Brain microvascular endothelial cell (primary cell): ENCODE results near the gene DPYSL5.

Source experiments
- DNase-seq: peaks from one replicate; pipeline ENCODE4 v3.0.0-alpha.2; 2020
- H3K27ac ChIP-seq: fragments of 250-450 bp; sonication (Bioruptor Pico); 2 replicates; pipeline ENCODE4 v1.5.1; 2020; ENCODE audit warnings: mild to moderate bottlenecking, moderate library complexity
- H3K27me3 ChIP-seq: fragments of 250-450 bp; sonication (Bioruptor Pico); replicated peaks from 2 replicates; pipeline ENCODE4 v1.5.1; 2020; ENCODE audit warnings: mild to moderate bottlenecking
- H3K36me3 ChIP-seq: fragments of 250-450 bp; sonication (Bioruptor Pico); replicated peaks from 2 replicates; pipeline ENCODE4 v1.5.1; 2020; ENCODE audit warnings: mild to moderate bottlenecking
- H3K4me3 ChIP-seq: 2 replicates; pipeline ENCODE4 v1.5.1; 2011; ENCODE audit warnings: low read depth, mild to moderate bottlenecking, control low read depth, low read length, moderate library complexity
- in situ Hi-C: cut with HindIII; loops from 2 replicates; pipeline ENCODE4 v1.10.0; 2017; ENCODE audit warnings: low sequenced_read_pairs, low pct_ligation_motif_present
- TF ChIP-seq, protein P1 (sequence below): IDR thresholded peaks from 2 replicates; pipeline ENCODE4 v1.5.1; 2011; ENCODE audit warnings: low read depth, mild to moderate bottlenecking, moderate library complexity, low read length, control low read depth, inconsistent platforms; ENCODE audit errors: missing control alignments

DPYSL5 gene

DNA sequence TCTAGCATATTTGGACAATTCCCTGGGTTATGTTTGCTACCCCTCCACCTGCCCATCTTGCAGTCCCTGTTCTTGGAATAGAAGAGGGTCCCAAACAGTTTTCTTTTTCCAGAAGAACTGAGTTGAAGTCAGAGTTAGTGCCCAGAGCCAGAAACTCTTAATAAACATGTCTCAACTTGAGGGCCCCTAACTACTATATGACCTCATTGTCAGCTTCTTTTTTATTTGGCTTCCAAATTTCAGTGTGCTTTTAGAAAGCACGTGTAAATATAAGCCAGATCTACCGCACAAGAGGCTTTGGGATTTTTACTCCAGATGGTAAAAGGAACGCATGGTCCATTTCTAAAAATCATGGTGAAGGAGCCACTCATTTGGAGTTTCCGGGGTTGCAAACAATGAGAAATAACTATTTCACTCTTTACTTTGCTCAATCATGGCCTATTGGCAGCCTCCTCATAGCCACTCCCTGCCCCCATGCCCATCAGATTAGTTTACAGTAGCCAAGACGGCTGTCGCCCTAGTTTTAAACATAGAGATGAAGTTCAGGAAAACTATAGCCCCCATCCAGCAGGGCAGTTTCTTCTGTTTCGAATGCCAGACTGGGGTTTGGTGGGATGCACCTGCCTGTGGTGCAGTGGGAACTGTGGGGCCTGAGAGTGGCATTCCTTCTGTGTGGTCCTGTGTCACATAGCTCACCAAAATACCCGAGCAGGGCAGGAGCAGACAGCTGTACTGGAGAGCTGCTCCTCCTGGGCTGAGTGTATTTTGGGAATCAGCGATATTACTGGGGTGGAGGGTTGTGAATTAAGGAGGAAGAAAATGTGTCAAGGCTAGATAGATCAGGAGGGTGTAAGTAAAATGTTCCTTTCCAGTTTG is 124.2 kb downstream of the DPYSL5 start:
- in situ Hi-C loops: no loop called here
- DNase-seq: no peak
- H3K4me3 ChIP-seq: no peak overlapping the region
- TF ChIP-seq, protein P1, sequence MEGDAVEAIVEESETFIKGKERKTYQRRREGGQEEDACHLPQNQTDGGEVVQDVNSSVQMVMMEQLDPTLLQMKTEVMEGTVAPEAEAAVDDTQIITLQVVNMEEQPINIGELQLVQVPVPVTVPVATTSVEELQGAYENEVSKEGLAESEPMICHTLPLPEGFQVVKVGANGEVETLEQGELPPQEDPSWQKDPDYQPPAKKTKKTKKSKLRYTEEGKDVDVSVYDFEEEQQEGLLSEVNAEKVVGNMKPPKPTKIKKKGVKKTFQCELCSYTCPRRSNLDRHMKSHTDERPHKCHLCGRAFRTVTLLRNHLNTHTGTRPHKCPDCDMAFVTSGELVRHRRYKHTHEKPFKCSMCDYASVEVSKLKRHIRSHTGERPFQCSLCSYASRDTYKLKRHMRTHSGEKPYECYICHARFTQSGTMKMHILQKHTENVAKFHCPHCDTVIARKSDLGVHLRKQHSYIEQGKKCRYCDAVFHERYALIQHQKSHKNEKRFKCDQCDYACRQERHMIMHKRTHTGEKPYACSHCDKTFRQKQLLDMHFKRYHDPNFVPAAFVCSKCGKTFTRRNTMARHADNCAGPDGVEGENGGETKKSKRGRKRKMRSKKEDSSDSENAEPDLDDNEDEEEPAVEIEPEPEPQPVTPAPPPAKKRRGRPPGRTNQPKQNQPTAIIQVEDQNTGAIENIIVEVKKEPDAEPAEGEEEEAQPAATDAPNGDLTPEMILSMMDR: no peak
- H3K36me3 ChIP-seq: no peaks in the 10 kb centered on the region
- H3K27me3 ChIP-seq: peaks cover 12% of the 10 kb centered on the region
- H3K27ac ChIP-seq: no peak overlapping the region

DNA sequence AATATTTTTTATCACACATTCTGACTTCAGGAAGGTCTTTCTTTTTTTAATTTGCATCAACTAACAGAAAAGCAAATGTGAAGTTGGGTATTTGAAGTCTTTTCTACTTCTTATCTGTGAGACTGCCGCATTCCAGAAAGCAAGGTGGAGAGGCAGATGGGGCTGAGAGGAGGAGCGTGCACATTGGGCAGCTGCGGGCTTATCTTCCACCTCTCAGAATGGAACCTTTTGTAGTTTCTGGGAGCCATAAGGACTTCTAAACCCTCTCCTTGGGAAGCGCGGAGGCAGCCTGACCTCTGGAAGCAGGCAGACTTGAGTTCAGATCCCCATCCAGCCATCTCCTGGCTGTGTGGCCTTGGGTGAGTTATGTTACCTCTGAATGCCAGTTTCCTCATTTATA is 126.4 kb downstream of the DPYSL5 start:
- in situ Hi-C loops: no loop called here
- TF ChIP-seq, protein P1: no peak
- Histone ChIP-seq H3K27me3 (peaks cover 3% of the 10 kb centered on the region), H3K27ac (no peak overlapping the region), H3K4me3 (no peak overlapping the region), H3K36me3 (no peaks in the 10 kb centered on the region)
- no peak for DNase-seq

DNA sequence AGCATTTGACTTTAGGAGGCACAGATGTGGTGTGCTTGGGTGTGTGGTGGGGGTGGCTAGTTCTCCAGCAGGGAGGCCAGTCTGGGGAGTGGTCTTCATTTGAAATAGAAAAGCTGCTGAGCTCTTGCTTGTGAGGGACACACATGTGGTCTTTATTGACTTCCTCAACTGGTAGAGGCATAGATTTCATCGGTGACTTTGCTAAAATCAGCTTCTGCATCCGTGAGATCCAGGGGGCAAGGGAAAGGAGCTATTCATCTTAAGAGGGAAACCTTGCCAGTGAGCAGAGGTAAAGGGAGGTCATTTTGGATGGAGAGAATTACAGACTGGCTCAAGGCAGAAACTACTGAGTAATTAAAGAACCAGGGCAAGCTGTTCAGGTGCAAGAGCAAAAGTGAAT is 127.2 kb downstream of the DPYSL5 start:
- H3K36me3 ChIP-seq: no peaks in the 10 kb centered on the region
- TF ChIP-seq, protein P1: no peak
- no peak overlapping the region for H3K4me3 ChIP-seq
- no peak overlapping the region for H3K27ac ChIP-seq
- peaks cover 3% of the 10 kb centered on the region for H3K27me3 ChIP-seq
- in situ Hi-C loops: no loop called here
- DNase-seq: no peak

DNA sequence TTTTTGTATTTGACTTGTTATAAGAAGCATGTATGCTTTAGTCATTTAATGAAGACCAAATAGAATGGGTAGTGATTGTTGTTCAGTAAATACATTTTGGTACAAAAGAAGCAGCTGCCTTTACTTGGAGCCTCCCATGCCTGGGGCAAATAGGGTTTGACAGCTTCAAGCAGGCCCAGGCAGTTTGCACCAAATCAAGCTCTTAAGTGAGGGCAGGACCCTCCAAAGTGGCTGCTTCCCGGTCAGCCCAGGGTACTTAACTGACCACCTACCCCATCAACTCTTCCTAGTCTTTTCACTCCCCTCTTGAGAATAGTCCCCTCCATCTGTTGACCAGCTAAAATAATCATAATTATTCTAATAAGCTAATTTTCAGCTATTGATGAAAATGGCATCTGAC is 127.7 kb downstream of the DPYSL5 start:
- in situ Hi-C loops: no loop called here
- H3K27me3 ChIP-seq: peaks cover 3% of the 10 kb centered on the region
- no peak for DNase-seq
- no peaks in the 10 kb centered on the region for H3K36me3 ChIP-seq
- TF ChIP-seq, protein P1: no peak
- no peak overlapping the region for H3K27ac ChIP-seq
- H3K4me3 ChIP-seq: no peak overlapping the region

DNA sequence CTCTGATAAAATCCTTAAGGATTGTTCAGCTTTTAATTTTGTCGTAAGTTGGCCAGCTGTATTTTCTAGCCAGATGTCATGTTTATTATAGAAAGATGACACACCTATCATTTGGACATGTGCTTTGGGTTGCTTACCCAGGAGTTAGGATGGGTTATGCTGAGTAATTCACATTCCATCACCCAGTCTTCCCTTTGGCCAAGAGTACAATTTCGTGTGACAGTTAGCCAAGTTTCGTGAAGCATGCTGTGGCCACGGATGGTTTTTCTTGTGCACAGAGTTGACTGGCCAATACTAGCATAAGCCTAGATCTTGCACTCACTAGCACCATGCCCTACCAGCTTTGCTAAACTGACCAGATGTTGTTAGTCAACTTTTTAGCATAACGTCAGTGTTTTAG is 128.3 kb downstream of the DPYSL5 start:
- DNase-seq: no peak
- in situ Hi-C loops: no loop called here
- H3K27ac ChIP-seq: no peak overlapping the region
- H3K36me3 ChIP-seq: no peaks in the 10 kb centered on the region
- H3K4me3 ChIP-seq: no peak overlapping the region
- TF ChIP-seq, protein P1: no peak
- peaks cover 3% of the 10 kb centered on the region for H3K27me3 ChIP-seq
